Measurements from ENCODE around the gene NACC2.
A peak's percentile ranks its signal among the peaks of the same experiment; 100 is the strongest.
"Not testable (repeated sequence)": the region's sequence is repeated elsewhere in the genome, so short reads cannot be mapped to it uniquely, and the experiment has no call there.

NACC2 gene

GRCh38 chr9:136104488-136104800 is 9.4 kb upstream of the NACC2 start:
- Histone ChIP-seq H3K4me3 (no peak overlapping the region), H3K4me1 (peaks cover 0 to 40% (median 35%) of the 10 kb centered on the region in 4 donors), H3K9me3 (no peaks in the 10 kb centered on the region), H3K36me3 (no peaks in the 10 kb centered on the region), H3K27me3 (peaks cover 0 to 16% of the 10 kb centered on the region in 2 donors), H3K27ac (peak overlapping the region in 1 of 2 donors; percentile 75)
- intact Hi-C loops (cut with DNase I; ENCODE audit: low total_unique reads): no loop called here
- TF ChIP-seq, protein P1, sequence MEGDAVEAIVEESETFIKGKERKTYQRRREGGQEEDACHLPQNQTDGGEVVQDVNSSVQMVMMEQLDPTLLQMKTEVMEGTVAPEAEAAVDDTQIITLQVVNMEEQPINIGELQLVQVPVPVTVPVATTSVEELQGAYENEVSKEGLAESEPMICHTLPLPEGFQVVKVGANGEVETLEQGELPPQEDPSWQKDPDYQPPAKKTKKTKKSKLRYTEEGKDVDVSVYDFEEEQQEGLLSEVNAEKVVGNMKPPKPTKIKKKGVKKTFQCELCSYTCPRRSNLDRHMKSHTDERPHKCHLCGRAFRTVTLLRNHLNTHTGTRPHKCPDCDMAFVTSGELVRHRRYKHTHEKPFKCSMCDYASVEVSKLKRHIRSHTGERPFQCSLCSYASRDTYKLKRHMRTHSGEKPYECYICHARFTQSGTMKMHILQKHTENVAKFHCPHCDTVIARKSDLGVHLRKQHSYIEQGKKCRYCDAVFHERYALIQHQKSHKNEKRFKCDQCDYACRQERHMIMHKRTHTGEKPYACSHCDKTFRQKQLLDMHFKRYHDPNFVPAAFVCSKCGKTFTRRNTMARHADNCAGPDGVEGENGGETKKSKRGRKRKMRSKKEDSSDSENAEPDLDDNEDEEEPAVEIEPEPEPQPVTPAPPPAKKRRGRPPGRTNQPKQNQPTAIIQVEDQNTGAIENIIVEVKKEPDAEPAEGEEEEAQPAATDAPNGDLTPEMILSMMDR (IDR thresholded peaks at IDR 0.05): no peak
- DNase-seq: no peak

DNA sequence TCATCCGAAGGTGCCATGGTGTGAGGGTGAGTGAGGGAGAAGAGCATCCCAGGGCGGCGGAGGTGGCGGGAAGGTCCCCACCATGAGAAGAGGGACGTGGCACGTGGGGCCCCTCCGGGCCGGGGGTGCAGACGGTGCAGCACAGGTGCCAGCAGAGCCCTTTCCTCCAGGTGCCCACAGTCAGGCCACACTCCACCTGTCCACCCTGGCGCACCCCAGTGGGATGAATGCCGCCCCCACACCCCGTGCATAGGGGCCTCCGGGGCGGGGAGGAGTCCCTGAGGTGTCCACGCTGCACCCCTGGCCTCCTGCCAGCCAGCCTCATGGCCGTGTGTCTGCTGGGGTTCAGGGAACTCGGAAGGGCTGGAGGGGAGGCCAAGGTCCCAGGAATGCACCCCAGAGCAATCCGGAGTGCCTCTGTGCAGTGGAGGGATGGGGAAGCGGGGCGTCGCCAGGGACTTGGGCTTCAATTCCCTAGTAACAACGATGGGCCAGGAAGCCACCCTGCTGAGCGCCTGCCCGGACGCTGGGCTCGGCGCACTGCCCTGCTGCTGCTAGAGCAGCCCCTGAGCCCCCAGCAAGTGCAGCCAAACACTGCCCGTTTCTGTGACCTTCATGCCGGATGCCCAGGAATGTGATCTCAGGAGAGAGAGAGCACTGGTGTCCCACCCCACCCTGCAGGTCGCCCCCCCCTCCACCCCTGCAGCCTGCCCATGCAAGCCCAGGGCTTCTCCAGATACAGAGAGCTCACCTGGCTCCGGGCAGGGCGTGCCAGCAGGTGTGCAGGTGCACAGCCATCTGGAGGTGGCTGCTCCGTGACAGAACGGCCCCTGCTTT is 8.8 kb upstream of the NACC2 start:
- H3K4me3 ChIP-seq: no peak overlapping the region
- H3K27ac ChIP-seq: no peak overlapping the region
- H3K4me1 ChIP-seq: peaks cover 0 to 34% (median 29%) of the 10 kb centered on the region in 4 donors
- no peak for DNase-seq
- no peaks in the 10 kb centered on the region for H3K36me3 ChIP-seq
- TF ChIP-seq, protein P1 (IDR thresholded peaks at IDR 0.05): no peak
- no peaks in the 10 kb centered on the region for H3K9me3 ChIP-seq
- peaks cover 0 to 22% of the 10 kb centered on the region in 2 donors for H3K27me3 ChIP-seq
- intact Hi-C loops (cut with DNase I; ENCODE audit: low total_unique reads): no loop called here

DNA sequence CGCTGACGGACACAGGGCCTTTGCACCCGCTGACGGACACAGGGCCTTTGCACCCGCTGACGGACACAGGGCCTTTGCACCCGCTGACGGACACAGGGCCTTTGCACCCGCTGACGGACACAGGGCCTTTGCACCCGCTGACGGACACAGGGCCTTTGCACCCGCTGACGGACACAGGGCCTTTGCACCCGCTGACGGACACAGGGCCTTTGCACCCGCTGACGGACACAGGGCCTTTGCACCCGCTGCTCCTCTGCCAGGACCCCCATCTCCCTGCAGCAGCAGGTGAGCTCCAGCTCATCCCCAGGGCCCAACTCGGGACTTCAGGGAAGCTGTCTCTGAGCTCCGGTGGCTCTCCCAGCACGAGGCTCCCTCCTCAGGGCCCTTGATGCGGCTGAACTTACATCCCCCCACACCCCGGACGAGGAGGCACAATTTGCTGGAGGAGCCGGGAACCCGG is 6.6 kb upstream of the NACC2 start:
- H3K36me3 ChIP-seq; DNase-seq; intact Hi-C loops (cut with DNase I; ENCODE audit: low total_unique reads); H3K27ac ChIP-seq; H3K9me3 ChIP-seq; H3K4me3 ChIP-seq: not testable (repeated sequence)
- H3K4me1 ChIP-seq: peaks cover 0 to 27% (median 26%) of the 10 kb centered on the region in 4 donors
- peaks cover 0 to 28% of the 10 kb centered on the region in 2 donors for H3K27me3 ChIP-seq

DNA sequence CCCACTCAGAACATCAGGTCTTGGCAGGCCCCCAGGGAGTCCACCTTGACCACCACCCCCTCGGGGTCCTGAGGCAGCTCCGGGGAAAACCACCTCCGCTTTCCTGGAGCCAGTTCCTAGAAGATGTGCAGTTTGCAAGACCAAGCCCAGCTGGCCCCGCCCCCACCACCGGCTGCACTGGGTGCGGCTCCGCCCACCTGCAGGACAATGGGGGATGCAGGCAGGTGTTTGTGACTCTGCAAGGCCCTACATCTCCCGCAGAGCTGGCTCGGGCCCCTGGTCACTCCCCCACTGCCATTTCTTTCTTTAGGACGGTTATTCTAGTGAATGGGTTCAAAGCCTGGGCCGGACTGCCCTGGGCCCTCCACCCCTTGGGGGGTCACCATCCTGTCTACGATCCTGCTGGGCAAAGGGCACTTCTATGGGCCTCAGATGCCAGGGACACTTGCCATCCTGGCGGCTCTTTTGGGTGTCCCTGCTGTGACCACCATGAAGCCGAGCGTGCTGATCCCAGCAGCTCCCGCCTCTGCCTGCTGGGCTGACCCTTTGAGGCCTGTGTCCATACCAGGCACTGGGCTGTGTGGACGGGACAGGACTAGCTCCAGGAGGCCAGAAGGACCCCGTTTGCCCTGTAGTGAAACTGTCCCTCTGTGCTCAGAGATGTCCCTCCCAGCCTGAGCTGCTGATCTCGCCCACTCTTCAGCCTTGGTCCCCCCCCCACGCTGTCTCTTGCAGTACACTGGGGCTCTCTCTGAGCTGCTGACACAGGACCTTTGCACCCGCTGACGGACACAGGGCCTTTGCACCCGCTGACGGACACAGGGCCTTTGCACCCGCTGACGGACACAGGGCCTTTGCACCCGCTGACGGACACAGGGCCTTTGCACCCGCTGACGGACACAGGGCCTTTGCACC is 5.9 kb upstream of the NACC2 start:
- Histone ChIP-seq H3K27me3 (peaks cover 0 to 28% of the 10 kb centered on the region in 2 donors), H3K4me1 (peaks cover 0 to 27% (median 25%) of the 10 kb centered on the region in 4 donors), H3K36me3 (no peaks in the 10 kb centered on the region), H3K27ac (no peak overlapping the region), H3K4me3 (no peak overlapping the region), H3K9me3 (no peaks in the 10 kb centered on the region)
- no peak for DNase-seq
- intact Hi-C loops (cut with DNase I; ENCODE audit: low total_unique reads): no loop called here
- TF ChIP-seq, protein P1 (IDR thresholded peaks at IDR 0.05): no peak

- Histone ChIP-seq H3K36me3 (no peaks in the 10 kb centered on the region), H3K27ac (no peak overlapping the region), H3K9me3 (no peaks in the 10 kb centered on the region), H3K4me3 (no peak overlapping the region), H3K4me1 (peaks cover 0 to 16% (median 15%) of the 10 kb centered on the region in 4 donors), H3K27me3 (peaks cover 0 to 28% of the 10 kb centered on the region in 2 donors)
- TF ChIP-seq, protein P1 (IDR thresholded peaks at IDR 0.05): no peak
- no peak for DNase-seq
- intact Hi-C loops (cut with DNase I; ENCODE audit: low total_unique reads): no loop called here
Observed at GRCh38 chr9:136099542-136099941, 4.5 kb upstream of the NACC2 start.

Data from tibial artery (tissue), 4 donors.